Transverse colon (tissue), 4 donors: ENCODE data around the gene PPP1R9B. TPM values are rescaled to one million over a fixed set of nuclear protein-coding genes. Genes with fewer than 3 reads are reported as not detected.

Experiments used
- DNase-seq: peaks from one replicate; pipeline ENCODE4 v3.0.0-alpha.2; 2019
- H3K27ac ChIP-seq, 4 donors: fragments of 200-600 bp; sonication (generic); 2 replicates each; pipeline ENCODE4 v1.5.1; 2016 to 2018; ENCODE audit warnings: inconsistent platforms in 4 of 4
- H3K27me3 ChIP-seq: fragments of 200-600 bp; sonication (generic); 2 replicates; pipeline ENCODE4 v1.5.1; 2017; ENCODE audit warnings: inconsistent platforms
- H3K36me3 ChIP-seq, 4 donors: fragments of 200-600 bp; sonication (generic); 2 replicates each; pipeline ENCODE4 v1.5.1; 2017 to 2019; ENCODE audit warnings: inconsistent platforms in 4 of 4
- H3K4me1 ChIP-seq, 4 donors: fragments of 200-600 bp; sonication (generic); 2 replicates each; pipeline ENCODE4 v1.5.1; 2017 to 2020; ENCODE audit warnings: inconsistent platforms in 4 of 4
- H3K4me3 ChIP-seq, 4 donors: fragments of 200-600 bp; sonication (generic); 1 replicate in 1 of 4; 2 replicates in 3 of 4; pipeline versions ENCODE4 v1.5.1 to v1.6.1; 2017 to 2019; ENCODE audit warnings: inconsistent platforms in 4 of 4
- H3K9me3 ChIP-seq, 2 donors: fragments of 200-600 bp; sonication (generic); 2 replicates each; pipeline ENCODE4 v1.5.1; 2017 to 2019; ENCODE audit warnings: inconsistent platforms in 2 of 2
- CTCF ChIP-seq, 5 experiments: fragments of 200-600 bp in 3 of 5; fragments of 450-650 bp in 2 of 5; sonication (generic) in 3 of 5; IDR thresholded peaks; 1 replicate in 2 of 5; 2 replicates in 3 of 5; pipeline ENCODE4 v1.5.1; 2016 to 2017; ENCODE audit warnings: antibody characterized with exemption in 5 of 5, inconsistent platforms in 3 of 5, mild to moderate bottlenecking in 2 of 5, moderate library complexity in 1 of 5
- EP300 ChIP-seq: sonication (generic); formaldehyde crosslinking; IDR thresholded peaks from one replicate; pipeline ENCODE4 v1.6.1; 2017; ENCODE audit warnings: antibody characterized with exemption, low read depth
- POLR2A ChIP-seq: fragments of 450-650 bp; IDR thresholded peaks from one replicate; pipeline ENCODE4 v1.6.1; 2016; ENCODE audit warnings: antibody characterized with exemption, mild to moderate bottlenecking, moderate library complexity
- POLR2AphosphoS5 ChIP-seq, 3 donors: sonication (generic); formaldehyde crosslinking; IDR thresholded peaks; one replicate each; pipeline ENCODE4 v1.6.1; 2016; ENCODE audit warnings: antibody characterized with exemption in 3 of 3
- WGBS, 2 donors: methylation state at CpG; one replicate each; pipeline ENCODE4 v1.1.5; 2018; ENCODE audit warnings: low coverage in 1 of 2; 5-methylcytosine and 5-hydroxymethylcytosine counted together
- in situ Hi-C, 4 donors: fragments of 200-750 bp; cut with MboI; loops; one replicate each; pipeline versions ENCODE4 v1.15.0 to v1.15.1; 2017; ENCODE audit warnings: low sequenced_read_pairs in 3 of 4, low pct_ligation_motif_present in 1 of 4, low pct_unique_long_range_greater_than_20kb in 1 of 4
- intact Hi-C: fragments of 100-400 bp; cut with DNase I; formaldehyde crosslinking; loops from one replicate; pipeline ENCODE4 v1.15.1; 2023; ENCODE audit warnings: low total_unique reads
- total RNA-seq, 4 donors: library from RNA; depleted of rRNA; stranded (reverse); fragments of >200 nt; gene quantifications; one replicate each; pipeline ENCODE4 v1.1.0, GENCODE V29; 2016

PPP1R9B gene
- total RNA-seq, 4 donors from 2014 or later: 19.0 to 29.9 (median 27.7) TPM

GRCh38 chr17:50133769-50134099, 16.7 kb downstream of the PPP1R9B start:
- 50 to 67% methylated on average over 1 to 15 of the region's 16 CpGs for WGBS, 2 donors
- TF ChIP-seq EP300: no peak
- no peak for TF ChIP-seq POLR2AphosphoS5 (IDR thresholded peaks at IDR 0.05)
- TF ChIP-seq POLR2A: no peak
- H3K27ac ChIP-seq: peak overlapping the region in 3 of 4 donors; percentile 18 to 32 (median 22)
- H3K36me3 ChIP-seq: peaks cover 0 to 31% (median 6%) of the 10 kb centered on the region in 4 donors
- H3K27me3 ChIP-seq: peaks cover 23% of the 10 kb centered on the region
- no peak overlapping the region for H3K4me3 ChIP-seq
- DNase-seq: no peak
- intact Hi-C loops (no loop called here), in situ Hi-C loops (no loop called here)
- no peaks in the 10 kb centered on the region for H3K9me3 ChIP-seq
- H3K4me1 ChIP-seq: peaks cover 9 to 33% (median 25%) of the 10 kb centered on the region in 4 donors

GRCh38 chr17:50133028-50133768, 17.3 kb downstream of the PPP1R9B start:
- intact Hi-C loops: no loop called here
- no peak for TF ChIP-seq POLR2A
- TF ChIP-seq CTCF (IDR thresholded peaks at IDR 0.05): no peak
- TF ChIP-seq POLR2AphosphoS5 (IDR thresholded peaks at IDR 0.05): no peak
- TF ChIP-seq EP300: no peak
- no peak for DNase-seq
- Histone ChIP-seq H3K9me3 (no peaks in the 10 kb centered on the region), H3K4me3 (no peak overlapping the region), H3K36me3 (peaks cover 0 to 26% (median 3%) of the 10 kb centered on the region in 4 donors), H3K27me3 (peaks cover 24% of the 10 kb centered on the region), H3K27ac (peak overlapping the region; percentile 18 to 43 (median 27)), H3K4me1 (peaks cover 10 to 38% (median 28%) of the 10 kb centered on the region in 4 donors)
- in situ Hi-C loops: no loop called here
- 72% methylated on average over 7 of the region's 7 CpGs; no CpG with 5 or more reads in 1 of the 2 donors for WGBS, 2 donors

GRCh38 chr17:50132104-50132794, 18.2 kb downstream of the PPP1R9B start:
- H3K27me3 ChIP-seq: peaks cover 31% of the 10 kb centered on the region
- intact Hi-C loops (no loop called here), in situ Hi-C loops (no loop called here)
- 78% methylated on average over 6 of the region's 6 CpGs; no CpG with 5 or more reads in 1 of the 2 donors for WGBS, 2 donors
- H3K4me1 ChIP-seq: peaks cover 10 to 47% (median 28%) of the 10 kb centered on the region in 4 donors
- DNase-seq: no peak
- TF ChIP-seq POLR2AphosphoS5 (IDR thresholded peaks at IDR 0.05) (no peak), CTCF (IDR thresholded peaks at IDR 0.05) (no peak), EP300 (no peak), POLR2A (no peak)
- peak overlapping the region in 1 of 4 donors; percentile 22 for H3K27ac ChIP-seq
- peaks cover 0 to 20% (median 0%) of the 10 kb centered on the region in 4 donors for H3K36me3 ChIP-seq
- H3K4me3 ChIP-seq: no peak overlapping the region
- no peaks in the 10 kb centered on the region for H3K9me3 ChIP-seq

GRCh38 chr17:50130559-50131305, 19.7 kb downstream of the PPP1R9B start:
- peaks cover 10 to 47% (median 28%) of the 10 kb centered on the region in 4 donors for H3K4me1 ChIP-seq
- in situ Hi-C loops: no loop called here
- TF ChIP-seq POLR2A (no peak), CTCF (IDR thresholded peaks at IDR 0.05) (no peak), EP300 (no peak), POLR2AphosphoS5 (IDR thresholded peaks at IDR 0.05) (no peak)
- DNase-seq: no peak
- 35 to 67% methylated on average over 3 to 19 of the region's 19 CpGs for WGBS, 2 donors
- intact Hi-C loops: no loop called here
- H3K4me3 ChIP-seq: no peak overlapping the region
- H3K36me3 ChIP-seq: peaks cover 0 to 11% (median 0%) of the 10 kb centered on the region in 4 donors
- peaks cover 32% of the 10 kb centered on the region for H3K27me3 ChIP-seq
- H3K9me3 ChIP-seq: no peaks in the 10 kb centered on the region
- H3K27ac ChIP-seq: no peak overlapping the region
